HEK293T (cell line): ENCODE measurements around the gene OR9A4.

Experiments used
- ARNT ChIP-seq: fragments of 450-650 bp; IDR thresholded peaks from 2 replicates; pipeline ENCODE4 v1.6.1; 2017; ENCODE audit warnings: mild to moderate bottlenecking
- BHLHE40 ChIP-seq: fragments of 450-650 bp; IDR thresholded peaks from 2 replicates; pipeline ENCODE4 v1.6.1; 2016; ENCODE audit warnings: mild to moderate bottlenecking, moderate library complexity, borderline replicate concordance
- CTBP1 ChIP-seq: fragments of 450-650 bp; IDR thresholded peaks from 2 replicates; pipeline ENCODE4 v1.6.1; 2016; ENCODE audit warnings: borderline replicate concordance
- ELF4 ChIP-seq: fragments of 450-650 bp; IDR thresholded peaks from 2 replicates; pipeline ENCODE4 v1.6.1; 2017; ENCODE audit warnings: antibody characterized with exemption
- FOXA1 ChIP-seq: fragments of 450-650 bp; IDR thresholded peaks from 2 replicates; pipeline ENCODE4 v1.6.1; 2016; ENCODE audit warnings: mild to moderate bottlenecking
- FOXK2 ChIP-seq: fragments of 450-650 bp; IDR thresholded peaks from 2 replicates; pipeline ENCODE4 v1.6.1; 2016; ENCODE audit warnings: mild to moderate bottlenecking
- FOXM1 ChIP-seq: fragments of 450-650 bp; IDR thresholded peaks from 2 replicates; pipeline ENCODE4 v1.6.1; 2017; ENCODE audit warnings: mild to moderate bottlenecking, borderline replicate concordance
- HDGF ChIP-seq: fragments of 450-650 bp; IDR thresholded peaks from 2 replicates; pipeline ENCODE4 v1.6.1; 2017; ENCODE audit warnings: antibody characterized with exemption, borderline replicate concordance
- LEF1 ChIP-seq: fragments of 450-650 bp; IDR thresholded peaks from 2 replicates; pipeline ENCODE4 v1.6.1; 2017; ENCODE audit warnings: mild to moderate bottlenecking, borderline replicate concordance
- SP1 ChIP-seq: fragments of 450-650 bp; IDR thresholded peaks from 2 replicates; pipeline ENCODE4 v1.6.1; 2017
- SUZ12 ChIP-seq: fragments of 450-650 bp; IDR thresholded peaks from 2 replicates; pipeline ENCODE4 v1.6.1; 2016; ENCODE audit warnings: mild to moderate bottlenecking
- TARDBP ChIP-seq: fragments of 450-650 bp; IDR thresholded peaks from 2 replicates; pipeline ENCODE4 v1.6.1; 2016
- ZNF384 ChIP-seq: fragments of 450-650 bp; IDR thresholded peaks from 2 replicates; pipeline ENCODE4 v1.6.1; 2016
- TF ChIP-seq, protein P1 (sequence below): fragments of 450-650 bp; IDR thresholded peaks from 2 replicates; pipeline ENCODE4 v1.6.1; 2016

DNA sequence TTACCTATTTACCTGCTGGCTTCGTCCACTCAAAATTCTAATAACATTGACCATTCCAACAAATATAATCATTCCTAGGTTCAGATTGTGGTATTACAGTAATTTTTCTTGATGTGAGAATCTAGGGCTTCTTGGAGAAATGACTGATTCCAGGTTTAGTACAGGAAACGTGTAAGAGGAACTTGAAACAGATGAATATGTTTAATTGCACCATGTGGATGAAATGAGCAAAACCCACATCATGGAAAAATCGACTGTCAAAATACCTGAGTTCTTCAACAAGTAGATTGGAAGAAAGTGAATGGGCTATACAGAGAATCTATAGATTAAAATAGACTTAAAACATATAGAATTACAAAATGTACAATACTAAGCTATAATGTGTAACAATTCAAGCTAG, 24.9 kb upstream of the OR9A4 start:
- TF ChIP-seq SUZ12 (no peak), SP1 (no peak), LEF1 (no peak), ZNF384 (no peak), ARNT (no peak), BHLHE40 (no peak), FOXK2 (no peak), ELF4 (no peak), TARDBP (no peak), HDGF (no peak), CTBP1 (no peak), FOXM1 (no peak), FOXA1 (no peak)
- TF ChIP-seq, protein P1, sequence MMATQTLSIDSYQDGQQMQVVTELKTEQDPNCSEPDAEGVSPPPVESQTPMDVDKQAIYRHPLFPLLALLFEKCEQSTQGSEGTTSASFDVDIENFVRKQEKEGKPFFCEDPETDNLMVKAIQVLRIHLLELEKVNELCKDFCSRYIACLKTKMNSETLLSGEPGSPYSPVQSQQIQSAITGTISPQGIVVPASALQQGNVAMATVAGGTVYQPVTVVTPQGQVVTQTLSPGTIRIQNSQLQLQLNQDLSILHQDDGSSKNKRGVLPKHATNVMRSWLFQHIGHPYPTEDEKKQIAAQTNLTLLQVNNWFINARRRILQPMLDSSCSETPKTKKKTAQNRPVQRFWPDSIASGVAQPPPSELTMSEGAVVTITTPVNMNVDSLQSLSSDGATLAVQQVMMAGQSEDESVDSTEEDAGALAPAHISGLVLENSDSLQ = no peak
